ENCODE results near the gene MDK. TPM values are rescaled to one million over a fixed set of nuclear protein-coding genes. Genes with fewer than 3 reads are reported as not detected.
A peak's percentile ranks its signal among the peaks of the same experiment; 100 is the strongest.

Gene MDK
- total and polyA plus RNA-seq, 5 donors from 2014 or later = 6.1 TPM; not detected in 4

DNA sequence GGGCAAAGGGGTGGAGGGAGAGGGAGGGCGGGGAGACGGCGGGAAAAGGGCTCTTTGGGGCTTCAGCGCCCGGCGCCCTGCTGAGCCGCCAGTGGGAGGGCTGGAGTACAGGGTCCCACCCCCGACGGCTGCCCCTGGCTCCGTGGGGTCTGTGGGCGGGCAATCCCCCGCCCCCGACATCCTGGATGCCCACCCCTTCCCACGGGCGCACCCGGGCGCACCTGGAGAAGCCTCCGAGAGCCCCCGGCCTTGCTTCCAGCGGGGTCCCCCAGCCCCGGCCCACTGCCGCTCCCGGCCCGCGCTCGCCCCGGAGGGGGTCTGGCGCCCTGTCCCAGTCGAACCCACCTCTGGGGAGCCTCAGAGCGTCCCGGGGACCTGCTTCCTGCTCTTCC, 9.7 kb downstream of the MDK start:
- H3K4me1 ChIP-seq (ENCODE audit: control insufficient read depth, insufficient read depth, low read length, poor library complexity, severe bottlenecking) = peaks cover 42% of the 10 kb centered on the region
- no peak for DNase-seq
- Mint-ChIP-seq H3K4me3 (no peak overlapping the region), H3K9me3 (peaks cover 0 to 8% (median 0%) of the 10 kb centered on the region in 7 donors), H3K4me1 (peaks cover 0 to 35% (median 10%) of the 10 kb centered on the region in 4 donors), H3K27me3 (peaks cover 57% of the 10 kb centered on the region), H3K36me3 (peaks cover under 1% of the 10 kb centered on the region), H3K27ac (no peak overlapping the region)
- H3K27ac ChIP-seq (ENCODE audit: insufficient read depth, low read length, poor library complexity, severe bottlenecking) = no peak overlapping the region
- no peak for ATAC-seq (ENCODE audit: low read depth in 2 of 2)
- H3K4me3 ChIP-seq (ENCODE audit: low read depth, low read length) = no peak overlapping the region
- H3K27me3 ChIP-seq (ENCODE audit: control insufficient read depth, insufficient read depth, low read length) = peaks cover 20% of the 10 kb centered on the region
- no peaks in the 10 kb centered on the region for H3K36me3 ChIP-seq (ENCODE audit: control insufficient read depth, insufficient read depth, low read length)
- no peaks in the 10 kb centered on the region for H3K9me3 ChIP-seq (ENCODE audit: control insufficient read depth in 2 of 2, low read length in 2 of 2)

DNA sequence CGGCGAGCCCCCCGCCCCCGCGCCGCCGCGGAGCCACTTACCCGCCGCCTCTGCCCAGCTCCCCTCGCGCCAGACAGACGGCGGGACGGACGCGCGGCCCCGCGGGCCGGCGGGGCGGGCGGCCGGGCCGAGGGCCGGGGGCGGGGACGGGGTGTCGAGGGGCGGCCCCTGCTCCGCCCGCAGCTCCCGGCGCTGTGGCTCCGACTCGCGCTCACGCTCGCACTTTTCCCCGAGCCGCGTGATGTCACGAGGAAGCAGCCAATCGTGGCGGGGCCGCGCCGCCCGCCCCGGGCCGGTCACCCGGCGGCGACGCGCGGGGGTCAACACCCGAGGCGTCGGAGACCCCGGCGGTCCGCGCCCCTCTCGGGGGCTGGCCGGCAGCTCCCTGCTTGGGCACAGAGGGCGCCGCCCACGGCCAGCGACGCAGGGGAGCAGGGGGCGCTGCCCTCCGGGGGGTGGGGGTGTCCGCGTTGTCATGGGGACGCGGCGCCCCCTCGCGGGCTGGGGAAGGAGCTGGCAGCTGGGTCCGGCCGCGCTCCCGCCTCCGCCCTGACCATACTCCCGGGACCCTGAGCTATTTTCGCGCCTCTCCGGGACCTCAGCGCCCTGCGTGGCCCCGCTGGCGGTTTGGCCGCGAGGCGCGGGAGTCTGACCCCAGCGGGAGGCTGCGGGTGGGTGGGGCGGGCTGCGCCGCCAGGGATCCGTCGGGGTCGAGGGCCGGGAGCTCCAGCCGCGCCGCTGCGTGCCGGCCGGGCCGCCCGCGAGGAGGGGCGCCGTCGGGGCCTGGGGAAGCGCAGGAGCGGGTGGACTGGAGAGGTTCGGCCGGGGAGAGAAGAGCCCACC, 10.3 kb downstream of the MDK start, which contains the start of gene CHRM4:
Gene CHRM4 (minus strand): TSS at position 199 of the 843 bp plus-strand sequence. CDS start 5,219 bp downstream, outside the sequence.
- Histone ChIP-seq H3K4me3 (ENCODE audit: low read depth, low read length) (no peak within 1 kb of the TSS), H3K36me3 (ENCODE audit: control insufficient read depth, insufficient read depth, low read length) (peaks cover under 1% of the 10 kb centered on the region), H3K27ac (ENCODE audit: insufficient read depth, low read length, poor library complexity, severe bottlenecking) (no peak within 1 kb of the TSS), H3K27me3 (ENCODE audit: control insufficient read depth, insufficient read depth, low read length) (peaks cover 17% of the 10 kb centered on the region), H3K4me1 (ENCODE audit: control insufficient read depth, insufficient read depth, low read length, poor library complexity, severe bottlenecking) (peaks cover 42% of the 10 kb centered on the region), H3K9me3 (ENCODE audit: control insufficient read depth in 2 of 2, low read length in 2 of 2) (no peaks in the 10 kb centered on the region)
- Mint-ChIP-seq H3K4me1 (peaks cover 0 to 33% (median 10%) of the 10 kb centered on the region in 4 donors), H3K9me3 (peaks cover 0 to 5% (median 0%) of the 10 kb centered on the region in 7 donors), H3K27me3 (peaks cover 51% of the 10 kb centered on the region), H3K36me3 (peaks cover 5% of the 10 kb centered on the region), H3K27ac (peak within 1 kb of the TSS in 1 of 3 donors; percentile 56), H3K4me3 (peak within 1 kb of the TSS; percentile 70 to 89 (median 78))
- no peak for DNase-seq
- ATAC-seq (ENCODE audit: low read depth in 2 of 2) = no peak

DNA sequence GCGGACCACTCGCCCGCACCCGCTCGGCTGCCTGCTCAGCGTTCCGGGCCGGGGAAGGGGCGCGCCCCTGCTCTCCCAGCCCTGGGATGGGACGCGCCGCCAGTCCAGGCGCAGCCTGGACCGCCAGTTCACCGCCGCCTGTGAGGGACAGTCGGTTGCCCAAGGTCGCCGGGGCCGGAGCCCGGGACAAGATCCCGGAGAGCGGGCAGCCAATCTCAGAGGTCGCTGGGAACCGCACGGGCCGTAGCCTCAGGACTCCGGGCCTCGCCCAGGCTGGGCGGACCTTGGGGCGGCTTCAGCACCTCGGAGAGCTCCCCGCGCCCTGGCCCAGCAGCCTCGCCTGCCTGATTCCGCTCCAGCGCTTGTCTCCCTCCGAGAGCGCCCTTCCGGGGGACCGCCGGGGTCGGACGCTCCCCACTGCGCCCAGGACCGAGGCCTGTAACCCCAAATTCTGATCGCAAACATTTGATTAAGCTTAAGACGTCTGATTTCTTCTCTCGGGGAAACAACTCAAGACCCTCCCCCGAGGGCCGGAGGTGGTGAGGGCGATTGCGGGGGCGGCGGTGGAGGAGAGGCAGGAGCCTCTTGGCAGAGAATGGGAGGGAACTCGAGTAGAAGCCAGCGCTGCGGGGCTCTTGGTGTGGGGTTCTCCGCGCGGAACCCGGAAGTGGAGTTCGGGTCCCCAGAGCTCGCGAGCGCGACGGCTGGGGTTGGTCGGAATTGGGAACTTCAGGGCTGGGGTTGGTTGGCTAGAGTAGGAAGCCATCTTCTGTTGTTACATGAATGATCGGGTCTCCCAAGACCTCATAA, 11.2 kb downstream of the MDK start:
- Histone ChIP-seq H3K36me3 (ENCODE audit: control insufficient read depth, insufficient read depth, low read length) (peaks cover 8% of the 10 kb centered on the region), H3K27me3 (ENCODE audit: control insufficient read depth, insufficient read depth, low read length) (peaks cover 11% of the 10 kb centered on the region)

DNA sequence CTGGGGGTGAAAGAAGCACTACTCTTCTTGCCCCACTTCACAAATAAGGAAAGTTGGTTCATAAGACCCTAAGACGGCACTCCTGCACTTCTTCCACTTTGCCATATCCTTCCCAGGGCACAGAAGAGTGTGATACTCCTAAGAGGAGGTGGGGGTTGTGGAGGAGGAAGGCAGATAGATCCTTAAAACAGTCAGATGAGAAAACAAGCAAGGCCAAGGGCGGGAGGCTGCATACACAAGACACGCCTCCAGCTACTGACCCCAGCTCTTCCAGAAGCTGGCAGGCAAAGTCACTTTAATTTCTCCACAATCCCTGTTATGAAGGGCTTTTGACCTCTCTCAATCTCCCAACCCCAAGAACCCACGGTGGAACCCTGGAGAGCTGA, 11.8 kb downstream of the MDK start:
- Histone ChIP-seq H3K9me3 (ENCODE audit: control insufficient read depth in 2 of 2, low read length in 2 of 2) (no peaks in the 10 kb centered on the region), H3K27ac (ENCODE audit: insufficient read depth, low read length, poor library complexity, severe bottlenecking) (no peak overlapping the region), H3K4me1 (ENCODE audit: control insufficient read depth, insufficient read depth, low read length, poor library complexity, severe bottlenecking) (peaks cover 42% of the 10 kb centered on the region), H3K27me3 (ENCODE audit: control insufficient read depth, insufficient read depth, low read length) (peaks cover 11% of the 10 kb centered on the region), H3K36me3 (ENCODE audit: control insufficient read depth, insufficient read depth, low read length) (peaks cover 14% of the 10 kb centered on the region), H3K4me3 (ENCODE audit: low read depth, low read length) (no peak overlapping the region)
- Mint-ChIP-seq H3K9me3 (peaks cover 0 to 5% (median 0%) of the 10 kb centered on the region in 7 donors), H3K4me1 (peaks cover 0 to 27% (median 8%) of the 10 kb centered on the region in 4 donors), H3K36me3 (peaks cover 16% of the 10 kb centered on the region), H3K4me3 (peak overlapping the region; percentile 70 to 89 (median 78)), H3K27ac (no peak overlapping the region), H3K27me3 (peaks cover 40% of the 10 kb centered on the region)
- ATAC-seq (ENCODE audit: low read depth in 2 of 2) (no peak), DNase-seq (no peak)

More for the DNA sequence above, 11.2 kb downstream of the MDK start:
- peaks cover 46% of the 10 kb centered on the region for H3K27me3 Mint-ChIP-seq
- peaks cover 0 to 5% (median 0%) of the 10 kb centered on the region in 7 donors for H3K9me3 Mint-ChIP-seq
- H3K4me3 Mint-ChIP-seq = peak overlapping the region; percentile 70 to 89 (median 78)
- DNase-seq = peak; percentile 65 to 77 (median 72)
- Histone ChIP-seq H3K4me3 (ENCODE audit: low read depth, low read length) (no peak overlapping the region), H3K27ac (ENCODE audit: insufficient read depth, low read length, poor library complexity, severe bottlenecking) (no peak overlapping the region), H3K4me1 (ENCODE audit: control insufficient read depth, insufficient read depth, low read length, poor library complexity, severe bottlenecking) (peaks cover 42% of the 10 kb centered on the region), H3K9me3 (ENCODE audit: control insufficient read depth in 2 of 2, low read length in 2 of 2) (no peaks in the 10 kb centered on the region)
- peak; percentile 73 to 75 for ATAC-seq (ENCODE audit: low read depth in 2 of 2)
- H3K27ac Mint-ChIP-seq = no peak overlapping the region
- peaks cover 0 to 30% (median 10%) of the 10 kb centered on the region in 4 donors for H3K4me1 Mint-ChIP-seq
- peaks cover 12% of the 10 kb centered on the region for H3K36me3 Mint-ChIP-seq

DNA sequence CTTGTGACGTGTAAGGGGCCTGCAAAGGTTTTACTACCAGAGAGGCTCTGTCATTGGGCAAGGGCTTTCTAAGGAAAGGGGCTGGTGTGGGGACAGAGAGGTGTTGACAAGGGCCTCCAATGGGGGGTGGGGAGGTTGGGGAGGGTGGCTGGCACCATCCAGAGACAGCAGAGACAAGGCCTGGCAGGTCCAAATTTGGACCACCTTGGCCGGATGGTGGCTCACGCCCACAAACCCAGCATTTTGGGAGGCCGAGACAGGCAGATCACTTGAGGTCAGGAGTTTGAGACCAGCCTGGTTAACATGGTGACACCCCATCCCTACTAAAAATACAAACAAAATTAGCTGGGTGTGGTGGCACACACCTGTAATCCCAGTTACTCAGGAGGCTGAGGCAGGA, 12.3 kb downstream of the MDK start:
- peaks cover 34% of the 10 kb centered on the region for H3K27me3 Mint-ChIP-seq
- peak overlapping the region in 2 of 4 donors; percentile 31 to 79 for H3K4me3 Mint-ChIP-seq
- no peak overlapping the region for H3K27ac Mint-ChIP-seq
- Histone ChIP-seq H3K9me3 (ENCODE audit: control insufficient read depth in 2 of 2, low read length in 2 of 2) (no peaks in the 10 kb centered on the region), H3K27me3 (ENCODE audit: control insufficient read depth, insufficient read depth, low read length) (peaks cover 6% of the 10 kb centered on the region), H3K27ac (ENCODE audit: insufficient read depth, low read length, poor library complexity, severe bottlenecking) (no peak overlapping the region), H3K36me3 (ENCODE audit: control insufficient read depth, insufficient read depth, low read length) (peaks cover 15% of the 10 kb centered on the region), H3K4me3 (ENCODE audit: low read depth, low read length) (no peak overlapping the region), H3K4me1 (ENCODE audit: control insufficient read depth, insufficient read depth, low read length, poor library complexity, severe bottlenecking) (peaks cover 42% of the 10 kb centered on the region)
- peaks cover 0 to 5% (median 0%) of the 10 kb centered on the region in 7 donors for H3K9me3 Mint-ChIP-seq
- peaks cover 0 to 24% (median 7%) of the 10 kb centered on the region in 4 donors for H3K4me1 Mint-ChIP-seq
- H3K36me3 Mint-ChIP-seq = peaks cover 16% of the 10 kb centered on the region
- no peak for DNase-seq
- no peak for ATAC-seq (ENCODE audit: low read depth in 2 of 2)

DNA sequence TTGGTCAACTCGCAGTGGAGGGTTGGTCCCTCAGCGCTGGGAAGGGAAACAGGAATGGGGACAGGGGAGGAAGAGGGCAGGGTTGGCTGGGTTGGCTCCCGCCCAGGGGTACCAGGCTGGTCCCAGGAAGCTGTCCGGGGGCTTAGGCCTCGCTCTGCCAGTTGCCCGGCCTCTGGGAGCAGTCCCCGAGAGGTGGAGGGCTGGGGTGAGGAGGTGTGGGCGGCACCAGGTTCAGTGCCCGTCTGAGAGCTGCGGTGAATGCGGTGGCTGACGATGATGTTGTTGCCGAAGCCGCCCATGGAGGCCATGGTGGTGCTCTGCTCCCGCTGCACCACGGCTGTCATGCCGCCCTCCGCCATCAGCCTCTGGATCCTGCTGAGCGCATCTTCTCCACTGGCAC, 16.1 kb downstream of the MDK start:
- H3K9me3 ChIP-seq (ENCODE audit: control insufficient read depth in 2 of 2, low read length in 2 of 2) = no peaks in the 10 kb centered on the region
- peaks cover 0 to 5% (median 0%) of the 10 kb centered on the region in 7 donors for H3K9me3 Mint-ChIP-seq
- H3K27ac ChIP-seq (ENCODE audit: insufficient read depth, low read length, poor library complexity, severe bottlenecking) = no peak overlapping the region
- no peak overlapping the region for H3K27ac Mint-ChIP-seq
- H3K4me1 ChIP-seq (ENCODE audit: control insufficient read depth, insufficient read depth, low read length, poor library complexity, severe bottlenecking) = peaks cover 8% of the 10 kb centered on the region
- H3K36me3 ChIP-seq (ENCODE audit: control insufficient read depth, insufficient read depth, low read length) = peaks cover 30% of the 10 kb centered on the region
- no peak for DNase-seq
- no peak overlapping the region for H3K4me3 Mint-ChIP-seq
- H3K27me3 Mint-ChIP-seq = peaks cover 16% of the 10 kb centered on the region
- H3K4me1 Mint-ChIP-seq = peaks cover 0 to 10% (median 7%) of the 10 kb centered on the region in 4 donors
- H3K27me3 ChIP-seq (ENCODE audit: control insufficient read depth, insufficient read depth, low read length) = no peaks in the 10 kb centered on the region
- H3K4me3 ChIP-seq (ENCODE audit: low read depth, low read length) = no peak overlapping the region
- peaks cover 31% of the 10 kb centered on the region for H3K36me3 Mint-ChIP-seq
- ATAC-seq (ENCODE audit: low read depth in 2 of 2) = no peak

DNA sequence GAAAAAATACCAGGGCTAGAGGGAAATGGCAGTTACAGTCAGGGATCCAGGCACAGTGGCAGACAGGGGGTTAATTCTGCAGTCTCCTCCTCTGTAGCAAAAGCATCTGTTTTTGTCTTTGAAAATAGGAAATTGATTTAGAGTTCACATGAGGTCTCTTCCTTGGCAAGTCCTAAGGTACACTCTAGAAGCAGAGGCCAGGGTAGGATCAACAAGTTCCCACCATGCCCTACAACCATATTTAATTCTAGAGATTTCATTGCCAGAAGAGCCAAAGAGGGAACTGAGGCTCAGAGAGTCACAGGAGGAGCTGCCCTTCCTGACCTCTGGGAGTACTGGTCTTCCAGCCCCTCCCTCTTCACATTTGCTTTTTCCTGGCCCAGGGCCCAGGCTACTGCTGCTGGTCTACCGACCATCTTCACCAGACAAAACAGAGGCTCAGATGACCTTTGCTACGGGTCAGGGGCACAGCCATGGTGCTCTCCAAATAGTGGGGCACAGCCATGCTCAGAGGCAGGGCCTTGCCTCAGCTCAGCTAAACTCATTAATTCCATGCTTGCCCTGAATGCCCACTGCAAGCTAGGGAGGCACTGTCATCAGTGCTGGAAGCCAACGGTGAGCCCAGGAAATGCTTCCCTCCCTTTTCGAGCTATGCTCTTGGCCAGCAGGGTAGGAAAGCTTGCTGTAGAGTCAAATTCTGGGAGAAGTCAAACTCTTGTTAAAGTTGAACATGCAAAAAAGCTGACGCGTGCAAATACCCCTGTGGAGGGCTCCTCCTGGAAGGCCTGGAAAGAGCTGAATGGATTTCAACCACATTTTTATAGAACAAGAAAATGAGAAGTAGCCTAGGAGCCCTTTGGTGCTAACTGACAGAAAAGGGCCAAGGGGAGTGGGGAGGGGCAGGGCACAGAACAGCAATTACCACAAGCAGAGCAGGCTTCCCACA, 21.8 kb downstream of the MDK start:
- Mint-ChIP-seq H3K36me3 (peaks cover 45% of the 10 kb centered on the region), H3K27ac (peak overlapping the region in 1 of 3 donors; percentile 31), H3K9me3 (no peaks in the 10 kb centered on the region), H3K27me3 (no peaks in the 10 kb centered on the region), H3K4me1 (no peaks in the 10 kb centered on the region), H3K4me3 (no peak overlapping the region)
- Histone ChIP-seq H3K9me3 (ENCODE audit: control insufficient read depth in 2 of 2, low read length in 2 of 2) (no peaks in the 10 kb centered on the region), H3K27me3 (ENCODE audit: control insufficient read depth, insufficient read depth, low read length) (no peaks in the 10 kb centered on the region), H3K36me3 (ENCODE audit: control insufficient read depth, insufficient read depth, low read length) (peaks cover 54% of the 10 kb centered on the region), H3K27ac (ENCODE audit: insufficient read depth, low read length, poor library complexity, severe bottlenecking) (no peak overlapping the region), H3K4me1 (ENCODE audit: control insufficient read depth, insufficient read depth, low read length, poor library complexity, severe bottlenecking) (no peaks in the 10 kb centered on the region), H3K4me3 (ENCODE audit: low read depth, low read length) (no peak overlapping the region)
- ATAC-seq (ENCODE audit: low read depth in 2 of 2) = no peak
- DNase-seq = no peak

Measured in CD4-positive, CD25-positive, alpha-beta regulatory T cell (primary cell).